ENCODE results near the gene LARP7. TPM values are rescaled to one million over a fixed set of nuclear protein-coding genes. Genes with fewer than 3 reads are reported as not detected.
A peak's percentile ranks its signal among the peaks of the same experiment; 100 is the strongest.
"Not testable (repeated sequence)": the region's sequence is repeated elsewhere in the genome, so short reads cannot be mapped to it uniquely, and the experiment has no call there.

Gene LARP7
- total and polyA plus RNA-seq, 8 donors: 27.7 to 109 (median 92.9) TPM

GRCh38 chr4:112633477-112634235, 3.3 kb upstream of the LARP7 start:
- TF ChIP-seq CTCF (IDR thresholded peaks at IDR 0.05): peak in 1 of 2 donors; percentile 21
- Histone ChIP-seq H3K4me1 (peaks cover 0 to 17% of the 10 kb centered on the region in 2 donors), H3K9me3 (no peaks in the 10 kb centered on the region), H3K27ac (no peak overlapping the region), H3K4me3 (no peak overlapping the region), H3K36me3 (peaks cover 0 to 24% of the 10 kb centered on the region in 2 donors), H3K27me3 (no peaks in the 10 kb centered on the region)
- intact Hi-C loops (cut with DNase I): loop anchor here in 1 of 2 donors (10.0 kb wide), 1 partner anchor 131 kb away; no protein-coding TSS in a partner anchor
- DNase-seq (peak in 2 of 4 donors; percentile 14 to 33), ATAC-seq (no peak)

- intact Hi-C loops (cut with DNase I): loop anchor here in 1 of 2 donors (10.0 kb wide), 1 partner anchor 127 kb away; no protein-coding TSS in a partner anchor
- TF ChIP-seq CTCF (IDR thresholded peaks at IDR 0.05): no peak
Measured at GRCh38 chr4:112637552-112637866, 566 bp downstream of the LARP7 start.

GRCh38 chr4:112642526-112642925, 5.6 kb downstream of the LARP7 start:
- no peak for ATAC-seq
- no peak for DNase-seq

More at GRCh38 chr4:112637552-112637866, 566 bp downstream of the LARP7 start:
- ATAC-seq (peak; percentile 1), DNase-seq (no peak)
- peak overlapping the region; percentile 59 to 63 for H3K4me3 ChIP-seq
- H3K27ac ChIP-seq: peak overlapping the region; percentile 90 to 96
- H3K9me3 ChIP-seq: no peaks in the 10 kb centered on the region
- peaks cover 0 to 9% of the 10 kb centered on the region in 2 donors for H3K36me3 ChIP-seq
- H3K27me3 ChIP-seq: no peaks in the 10 kb centered on the region
- peaks cover 0 to 20% of the 10 kb centered on the region in 2 donors for H3K4me1 ChIP-seq

GRCh38 chr4:112644595-112645535, 7.9 kb downstream of the LARP7 start:
- H3K27ac ChIP-seq; ATAC-seq; H3K9me3 ChIP-seq; DNase-seq; H3K4me3 ChIP-seq; intact Hi-C loops (cut with DNase I); H3K27me3 ChIP-seq: not testable (repeated sequence)
- peaks cover 0 to 11% of the 10 kb centered on the region in 2 donors for H3K4me1 ChIP-seq
- peaks cover 0 to 57% of the 10 kb centered on the region in 2 donors for H3K36me3 ChIP-seq

More at GRCh38 chr4:112642526-112642925, 5.6 kb downstream of the LARP7 start:
- H3K27me3 ChIP-seq: no peaks in the 10 kb centered on the region
- intact Hi-C loops (cut with DNase I): no loop called here
- H3K9me3 ChIP-seq: no peaks in the 10 kb centered on the region
- peaks cover 0 to 22% of the 10 kb centered on the region in 2 donors for H3K4me1 ChIP-seq
- H3K27ac ChIP-seq: no peak overlapping the region
- H3K36me3 ChIP-seq: peaks cover 0 to 38% of the 10 kb centered on the region in 2 donors
- no peak overlapping the region for H3K4me3 ChIP-seq
- no peak for TF ChIP-seq CTCF (IDR thresholded peaks at IDR 0.05)

GRCh38 chr4:112645541-112646329, 8.8 kb downstream of the LARP7 start:
- H3K4me1 ChIP-seq: peaks cover 0 to 11% of the 10 kb centered on the region in 2 donors
- H3K4me3 ChIP-seq: no peak overlapping the region
- H3K9me3 ChIP-seq: no peaks in the 10 kb centered on the region
- peaks cover 0 to 61% of the 10 kb centered on the region in 2 donors for H3K36me3 ChIP-seq
- no peaks in the 10 kb centered on the region for H3K27me3 ChIP-seq
- ATAC-seq (no peak), DNase-seq (no peak)
- intact Hi-C loops (cut with DNase I): no loop called here
- TF ChIP-seq CTCF (IDR thresholded peaks at IDR 0.05): no peak
- H3K27ac ChIP-seq: no peak overlapping the region
